OCI-LY1 (cell line): ENCODE results near the gene CYP11A1.

Source experiments
- CTCF ChIP-seq: fragments of 200-600 bp; sonication (generic), shearing (Covaris generic); IDR thresholded peaks from 2 replicates; pipeline ENCODE4 v1.5.1; 2017; ENCODE audit warnings: mild to moderate bottlenecking, antibody characterized with exemption, low read length, moderate library complexity, mixed read lengths
- EZH2 ChIP-seq: fragments of 200-600 bp; sonication (generic), shearing (Covaris generic); IDR thresholded peaks from 2 replicates; pipeline ENCODE4 v1.8.0; 2017; ENCODE audit warnings: borderline replicate concordance, mixed run types, mild to moderate bottlenecking, antibody characterized with exemption, low read length, moderate library complexity, mixed read lengths

GRCh38 chr15:74396445-74397238, 29.2 kb upstream of the CYP11A1 start:
- TF ChIP-seq CTCF, result no peak
- TF ChIP-seq EZH2, result no peak
